Esophagus squamous epithelium (tissue), 4 donors: ENCODE measurements around the gene TNFRSF18.

Source experiments
- POLR2A ChIP-seq, 4 donors: fragments of 450-650 bp; IDR thresholded peaks; one replicate each; pipeline ENCODE4 v1.6.1; 2017; ENCODE audit warnings: antibody characterized with exemption in 4 of 4, mild to moderate bottlenecking in 4 of 4, moderate library complexity in 3 of 4
- TF ChIP-seq, protein P1 (sequence below), 6 experiments: fragments of 450-650 bp in 4 of 6; fragments of 200-600 bp in 2 of 6; sonication (generic) in 2 of 6; IDR thresholded peaks; one replicate each; pipeline ENCODE4 v1.5.1; 2016 to 2019; ENCODE audit warnings: antibody characterized with exemption in 6 of 6, mild to moderate bottlenecking in 4 of 6, moderate library complexity in 4 of 6

DNA sequence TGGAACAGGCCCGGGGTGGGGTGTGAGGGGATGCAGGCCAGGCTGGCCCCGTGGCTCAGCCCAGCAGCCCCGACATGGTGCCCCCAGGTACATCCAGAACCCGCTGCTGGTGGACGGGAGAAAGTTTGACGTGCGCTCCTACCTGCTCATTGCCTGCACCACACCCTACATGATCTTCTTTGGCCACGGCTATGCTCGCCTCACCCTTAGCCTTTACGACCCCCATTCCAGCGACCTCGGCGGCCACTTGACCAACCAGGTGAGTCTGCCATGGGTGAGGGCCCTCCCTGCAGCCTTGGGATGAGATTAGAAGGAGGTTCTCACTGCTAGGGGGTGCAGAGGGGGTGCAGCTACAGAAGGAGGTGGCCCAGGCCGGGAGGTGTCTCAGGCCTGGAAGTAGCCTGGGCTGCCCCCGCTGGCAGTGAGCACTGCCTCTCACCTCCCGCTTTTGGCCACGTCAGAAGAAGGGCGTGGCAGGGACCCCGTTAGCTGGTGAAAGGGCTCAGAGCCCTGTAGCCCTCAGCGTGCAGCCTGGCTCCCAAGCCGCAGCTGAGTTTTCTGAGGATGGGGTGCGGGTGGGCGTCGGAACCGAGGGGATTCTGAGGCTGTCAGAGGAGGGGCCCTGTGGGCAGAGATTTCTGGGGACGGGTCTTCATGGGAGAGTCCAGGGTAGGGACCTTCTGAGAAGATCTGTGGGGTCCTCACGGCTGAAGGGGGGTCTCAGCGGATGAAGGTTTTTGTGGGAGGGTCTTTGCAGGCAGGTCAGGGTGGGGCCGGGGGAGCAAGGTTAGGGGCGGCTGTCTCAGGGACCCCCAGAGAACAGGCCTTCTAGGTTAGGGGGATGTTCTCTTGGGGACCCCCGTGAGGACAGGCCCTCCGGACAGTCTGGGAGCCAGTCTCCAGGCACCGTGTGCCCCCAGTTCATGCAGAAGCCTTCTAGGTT lies 22.3 kb downstream of the TNFRSF18 start:
- TF ChIP-seq POLR2A (IDR thresholded peaks at IDR 0.05), result no peak
- TF ChIP-seq, protein P1, sequence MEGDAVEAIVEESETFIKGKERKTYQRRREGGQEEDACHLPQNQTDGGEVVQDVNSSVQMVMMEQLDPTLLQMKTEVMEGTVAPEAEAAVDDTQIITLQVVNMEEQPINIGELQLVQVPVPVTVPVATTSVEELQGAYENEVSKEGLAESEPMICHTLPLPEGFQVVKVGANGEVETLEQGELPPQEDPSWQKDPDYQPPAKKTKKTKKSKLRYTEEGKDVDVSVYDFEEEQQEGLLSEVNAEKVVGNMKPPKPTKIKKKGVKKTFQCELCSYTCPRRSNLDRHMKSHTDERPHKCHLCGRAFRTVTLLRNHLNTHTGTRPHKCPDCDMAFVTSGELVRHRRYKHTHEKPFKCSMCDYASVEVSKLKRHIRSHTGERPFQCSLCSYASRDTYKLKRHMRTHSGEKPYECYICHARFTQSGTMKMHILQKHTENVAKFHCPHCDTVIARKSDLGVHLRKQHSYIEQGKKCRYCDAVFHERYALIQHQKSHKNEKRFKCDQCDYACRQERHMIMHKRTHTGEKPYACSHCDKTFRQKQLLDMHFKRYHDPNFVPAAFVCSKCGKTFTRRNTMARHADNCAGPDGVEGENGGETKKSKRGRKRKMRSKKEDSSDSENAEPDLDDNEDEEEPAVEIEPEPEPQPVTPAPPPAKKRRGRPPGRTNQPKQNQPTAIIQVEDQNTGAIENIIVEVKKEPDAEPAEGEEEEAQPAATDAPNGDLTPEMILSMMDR (IDR thresholded peaks at IDR 0.05), result no peak
